A549 (cell line): Measurements from ENCODE around the gene DGKD. TPM values are rescaled to one million over a fixed set of nuclear protein-coding genes. Genes with fewer than 3 reads are reported as not detected.
A peak's percentile ranks its signal among the peaks of the same experiment; 100 is the strongest.

ENCODE experiments used
- ATAC-seq, 2 experiments: fragments of 200-7000 bp in 1 of 2; fragments of >200 bp in 1 of 2; cut with Nextera tagmentation in 1 of 2; cut with Tn5 transposase in 1 of 2; 3 replicates each; pipeline versions ENCODE4 v1.8.0 to v1.9.1; 2018 to 2020; ENCODE audit warnings: mild to moderate bottlenecking in 1 of 2, moderate library complexity in 1 of 2
- CTCF ChIA-PET: fragments of 300-600 bp; sonication (Branson Sonifier 250); formaldehyde crosslinking; extraction: SDS; loops from one replicate; lab custom pipeline; 2021; ENCODE audit warnings: antibody characterized with exemption, inconsistent platforms; lab: Yijun Ruan, JAX
- POLR2A ChIA-PET: fragments of 350-600 bp; formaldehyde crosslinking; extraction: SDS; loops from one replicate; lab custom pipeline; 2021; ENCODE audit warnings: antibody characterized with exemption, inconsistent platforms; lab: Yijun Ruan, JAX
- DNase-seq, 2 experiments: peaks; one replicate each; pipeline versions ENCODE4 v3.0.0 to v3.0.0-alpha.2; 2011 to 2016; ENCODE audit warnings: low read depth in 1 of 2, low spot score in 1 of 2
- FAIRE-seq: peaks from 2 replicates; lab custom pipeline; 2011; peaks lifted over from hg19 to GRCh38; lab: Jason Lieb, UNC
- H3K27ac ChIP-seq, 2 experiments: fragments of >200 bp; sonication (Bioruptor Twin); formaldehyde crosslinking; 3 replicates each; pipeline ENCODE4 v1.5.1; 2016 to 2017
- H3K4me1 ChIP-seq: fragments of >200 bp; sonication (Bioruptor Twin); formaldehyde crosslinking; 3 replicates; pipeline ENCODE4 v1.6.1; 2016
- H3K4me2 ChIP-seq: fragments of >200 bp; sonication (Bioruptor Twin); formaldehyde crosslinking; 3 replicates; pipeline ENCODE4 v1.6.1; 2016
- H3K4me3 ChIP-seq: fragments of >200 bp; sonication (Bioruptor Twin); formaldehyde crosslinking; 3 replicates; pipeline ENCODE4 v1.5.1; 2016
- H3K9me3 ChIP-seq: fragments of >200 bp; sonication (Bioruptor Twin); formaldehyde crosslinking; 3 replicates; pipeline ENCODE4 v1.6.1; 2016
- BCL3 ChIP-seq: fragments of >200 bp; sonication (Bioruptor Twin); formaldehyde crosslinking; IDR thresholded peaks from 3 replicates; pipeline ENCODE4 v1.6.1; 2016
- BHLHE40 ChIP-seq: IDR thresholded peaks from 2 replicates; pipeline ENCODE4 v1.6.1; 2012; ENCODE audit warnings: low read depth, low read length, inconsistent platforms
- CBX2 ChIP-seq: fragments of 200-600 bp; sonication (generic); IDR thresholded peaks from 2 replicates; pipeline ENCODE4 v1.6.1; 2016; ENCODE audit warnings: low read depth, mild to moderate bottlenecking, borderline replicate concordance
- CBX8 ChIP-seq: fragments of 200-600 bp; sonication (generic); IDR thresholded peaks from 2 replicates; pipeline ENCODE4 v1.6.1; 2016
- CHD4 ChIP-seq: fragments of 200-600 bp; sonication (generic); IDR thresholded peaks from 2 replicates; pipeline ENCODE4 v1.6.1; 2016; ENCODE audit warnings: antibody characterized with exemption, mild to moderate bottlenecking, borderline replicate concordance
- ESRRA ChIP-seq: fragments of 150-350 bp; IDR thresholded peaks from 2 replicates; pipeline ENCODE4 v1.6.1; 2014; ENCODE audit warnings: mild to moderate bottlenecking, low read length, borderline replicate concordance
- GATA3 ChIP-seq: IDR thresholded peaks from 2 replicates; pipeline ENCODE4 v1.6.1; 2012; ENCODE audit warnings: borderline replicate concordance
- HDAC2 ChIP-seq: fragments of 200-600 bp; sonication (generic); IDR thresholded peaks from 2 replicates; pipeline ENCODE4 v1.6.1; 2016
- HES2 ChIP-seq: fragments of >200 bp; sonication (Bioruptor Twin); formaldehyde crosslinking; IDR thresholded peaks from 2 replicates; pipeline ENCODE4 v1.6.1; 2016
- HEYL ChIP-seq: fragments of 250-450 bp; sonication (Bioruptor Pico); IDR thresholded peaks from 2 replicates; pipeline ENCODE4 v1.8.0; 2021; ENCODE audit warnings: mild to moderate bottlenecking, moderate library complexity
- HMGXB4 ChIP-seq: fragments of 250-450 bp; sonication (Bioruptor Pico); IDR thresholded peaks from 2 replicates; pipeline ENCODE4 v1.5.0; 2021; ENCODE audit warnings: mild to moderate bottlenecking, moderate library complexity, borderline replicate concordance
- KDM5A ChIP-seq: fragments of 200-600 bp; sonication (generic); IDR thresholded peaks from 2 replicates; pipeline ENCODE4 v1.6.1; 2016; ENCODE audit warnings: antibody characterized with exemption, mild to moderate bottlenecking
- MAZ ChIP-seq: fragments of 150-350 bp; IDR thresholded peaks from 2 replicates; pipeline ENCODE4 v1.6.1; 2014; ENCODE audit warnings: antibody characterized with exemption, low read depth, low read length, borderline replicate concordance
- MYC ChIP-seq: IDR thresholded peaks from 2 replicates; pipeline ENCODE4 v1.6.1; 2012; ENCODE audit warnings: mild to moderate bottlenecking, inconsistent platforms, low read length, improper control_type of control experiment, borderline replicate concordance
- PHF8 ChIP-seq: fragments of 200-600 bp; sonication (generic); IDR thresholded peaks from 2 replicates; pipeline ENCODE4 v1.6.1; 2016; ENCODE audit warnings: low read depth, mild to moderate bottlenecking, antibody characterized with exemption, moderate library complexity, borderline replicate concordance
- RAD21 ChIP-seq, 2 experiments: fragments of >200 bp in 1 of 2; sonication (Bioruptor Twin) in 1 of 2; formaldehyde crosslinking in 1 of 2; IDR thresholded peaks in 1 of 2; conservative IDR thresholded peaks in 1 of 2; 2 replicates in 1 of 2; 3 replicates in 1 of 2; pipeline ENCODE4 v1.6.1; 2012 to 2018; ENCODE audit warnings: inconsistent platforms in 1 of 2
- RNF2 ChIP-seq: fragments of 200-600 bp; sonication (generic); IDR thresholded peaks from 2 replicates; pipeline ENCODE4 v1.6.1; 2016; ENCODE audit warnings: low read depth, mild to moderate bottlenecking, antibody characterized with exemption, moderate library complexity, borderline replicate concordance
- SREBF2 ChIP-seq: fragments of 450-650 bp; IDR thresholded peaks from 2 replicates; pipeline ENCODE4 v1.6.1; 2014; ENCODE audit warnings: mild to moderate bottlenecking, moderate library complexity
- TP53 ChIP-seq: fragments of 250-450 bp; sonication (Bioruptor Pico); IDR thresholded peaks from 2 replicates; pipeline ENCODE4 v1.5.0; 2021; ENCODE audit warnings: mild to moderate bottlenecking, moderate library complexity
- USF2 ChIP-seq: fragments of 450-650 bp; IDR thresholded peaks from 2 replicates; pipeline ENCODE4 v1.6.1; 2014; ENCODE audit warnings: antibody characterized with exemption
- ZNF302 ChIP-seq: fragments of 250-450 bp; sonication (Bioruptor Pico); IDR thresholded peaks from 2 replicates; pipeline ENCODE4 v1.9.0; 2021; ENCODE audit warnings: inconsistent platforms, mild to moderate bottlenecking, moderate library complexity
- ZSCAN20 ChIP-seq: fragments of 250-450 bp; sonication (Bioruptor Pico); IDR thresholded peaks from 2 replicates; pipeline ENCODE4 v1.8.0; 2022; ENCODE audit warnings: mild to moderate bottlenecking, moderate library complexity
- WGBS: methylation state at CpG from one replicate; pipeline ENCODE4 v1.1.6; 2017; ENCODE audit errors: missing lambda C conversion rate; 5-methylcytosine and 5-hydroxymethylcytosine counted together
- polyA plus RNA-seq, 4 experiments: library from polyadenylated mRNA; depleted of rRNA in 3 of 4; stranded (reverse); fragments of >200 nt; fragmentation: RNase III in 1 of 4; extraction: RNeasy Plus Mini Kit Qiagen cat#74134 plus additional on column Dnase treatment in 1 of 4; gene quantifications; 2 replicates in 3 of 4; 3 replicates in 1 of 4; pipeline ENCODE4 v1.2.3, GENCODE V29; 2011 to 2017
- TF ChIP-seq, protein P1 (sequence below): fragments of 250-450 bp; sonication (Bioruptor Pico); IDR thresholded peaks from 2 replicates; pipeline ENCODE4 v1.5.0; 2020; ENCODE audit warnings: low read depth, mild to moderate bottlenecking, moderate library complexity

The DGKD gene
- polyA plus RNA-seq, 2 of the 4 experiments (the other 2 are of a cell fraction): 68.8 to 99.6 TPM

GRCh38 chr2:233367586-233367985 lies 13.3 kb downstream of the DGKD start:
- H3K4me1 ChIP-seq: peaks cover 43% of the 10 kb centered on the region
- POLR2A ChIA-PET: no interaction called here
- CTCF ChIA-PET: no interaction called here
- no peaks in the 10 kb centered on the region for H3K9me3 ChIP-seq
- no peak overlapping the region; a peak in 1 of 6 replicates for H3K27ac ChIP-seq
- no peak for DNase-seq
- no peak overlapping the region for H3K4me3 ChIP-seq
- ATAC-seq: no peak
- 92% methylated on average over 3 of the region's 3 CpGs for WGBS
- TF ChIP-seq PHF8 (no peak), BCL3 (no peak), CHD4 (no peak), ESRRA (no peak)
- TF ChIP-seq, all 56 proteins: peak for 0
- no peak overlapping the region for H3K4me2 ChIP-seq
- no peak for FAIRE-seq

DNA sequence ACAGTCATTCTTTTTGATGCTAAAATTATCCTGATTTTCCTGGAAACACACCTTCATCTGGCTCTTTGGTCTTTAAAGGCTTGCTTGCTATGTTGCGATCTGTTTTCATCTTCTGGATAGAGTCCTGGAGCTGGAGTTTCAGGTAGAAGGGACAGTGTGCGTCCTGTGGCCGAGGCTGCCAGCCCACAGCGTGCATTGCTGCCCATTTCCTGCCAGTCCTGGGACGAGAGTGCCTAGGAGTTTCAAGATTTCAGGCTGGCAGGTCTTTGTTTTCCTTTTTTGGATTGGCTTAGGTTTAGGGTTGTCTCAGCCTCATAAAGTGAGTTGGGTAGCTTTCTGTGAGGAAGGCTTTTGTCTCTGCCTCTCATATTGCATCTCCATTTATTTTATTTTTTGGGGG lies 14.5 kb downstream of the DGKD start:
- H3K4me3 ChIP-seq: no peak overlapping the region
- no peak for FAIRE-seq
- ATAC-seq: no peak
- H3K9me3 ChIP-seq: no peaks in the 10 kb centered on the region
- H3K4me2 ChIP-seq: no peak overlapping the region
- peak overlapping the region in 1 of 2 experiments; percentile 47; a peak in 2 of 6 replicates for H3K27ac ChIP-seq
- H3K4me1 ChIP-seq: peaks cover 47% of the 10 kb centered on the region
- CTCF ChIA-PET: interaction anchor here (1.4 kb wide), 1 partner anchor 16 kb away, joined by 3 read pairs; no protein-coding TSS in a partner anchor
- no peak for TF ChIP-seq CBX2
- no peak for TF ChIP-seq CBX8
- TF ChIP-seq, protein P1, sequence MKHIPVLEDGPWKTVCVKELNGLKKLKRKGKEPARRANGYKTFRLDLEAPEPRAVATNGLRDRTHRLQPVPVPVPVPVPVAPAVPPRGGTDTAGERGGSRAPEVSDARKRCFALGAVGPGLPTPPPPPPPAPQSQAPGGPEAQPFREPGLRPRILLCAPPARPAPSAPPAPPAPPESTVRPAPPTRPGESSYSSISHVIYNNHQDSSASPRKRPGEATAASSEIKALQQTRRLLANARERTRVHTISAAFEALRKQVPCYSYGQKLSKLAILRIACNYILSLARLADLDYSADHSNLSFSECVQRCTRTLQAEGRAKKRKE: no peak
- no peak for TF ChIP-seq RNF2
- TF ChIP-seq HDAC2: no peak
- TF ChIP-seq BHLHE40: no peak
- no peak for TF ChIP-seq USF2
- no peak for TF ChIP-seq MYC
- TF ChIP-seq TP53: no peak
- no peak for DNase-seq
- WGBS: 92% methylated on average over 5 of the region's 5 CpGs
- POLR2A ChIA-PET: no interaction called here

DNA sequence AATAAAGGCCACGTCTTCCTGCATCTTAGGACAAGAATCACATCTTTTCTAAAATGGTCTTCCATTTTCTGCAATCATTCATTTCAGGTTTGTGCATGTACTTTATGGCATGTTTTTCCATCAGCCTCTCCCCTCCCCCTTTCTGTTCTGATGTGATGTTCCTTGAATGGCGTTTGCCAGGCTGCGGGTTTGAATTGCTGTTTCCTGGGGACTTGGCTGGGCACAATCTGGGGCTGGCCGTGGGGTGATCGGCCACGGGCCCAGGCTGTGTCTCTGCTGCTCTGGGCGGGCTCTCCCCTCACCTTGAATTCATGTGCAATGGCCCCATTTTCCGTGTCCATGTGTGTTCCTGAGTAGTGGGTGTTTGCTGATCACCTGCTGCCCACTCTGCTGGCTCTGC lies 15.2 kb downstream of the DGKD start:
- POLR2A ChIA-PET: no interaction called here
- TF ChIP-seq, protein P1: no peak
- TF ChIP-seq HES2 (no peak), RAD21 (conservative IDR thresholded peaks at IDR 0.05 in 1 of 2, IDR thresholded peaks at IDR 0.05 in 1 of 2) (no peak), HMGXB4 (CRISPR knock-in tag) (no peak), ZSCAN20 (no peak), ZNF302 (CRISPR knock-in tag) (no peak), TP53 (no peak), CBX2 (no peak), SREBF2 (no peak), GATA3 (no peak), MAZ (no peak), USF2 (no peak), HEYL (CRISPR knock-in tag) (no peak), KDM5A (no peak)
- WGBS: 78% methylated on average over 4 of the region's 8 CpGs
- no peak for ATAC-seq
- Histone ChIP-seq H3K9me3 (no peaks in the 10 kb centered on the region), H3K4me2 (no peak overlapping the region), H3K27ac (0 out of 6 replicates have a peak overlapping the region, but pooled peaks of 1 of the 2 experiments have one; percentile 38), H3K4me3 (no peak overlapping the region), H3K4me1 (peaks cover 41% of the 10 kb centered on the region)
- FAIRE-seq: no peak
- CTCF ChIA-PET: interaction anchor here (1.4 kb wide), 1 partner anchor 15 kb away, joined by 3 read pairs; no protein-coding TSS in a partner anchor
- no peak for DNase-seq
